MCF 10A (cell line): ENCODE results near the gene ILF2. TPM values are rescaled to one million over a fixed set of nuclear protein-coding genes. Genes with fewer than 3 reads are reported as not detected.

Source experiments
- BruUV-seq: library from RNA; stranded (reverse); fragments of 400-500 nt; replicated peaks from 2 replicates; lab custom pipeline; 2021; lab: Mats Ljungman, UMichigan
- CTCF ChIA-PET: fragments of 300-600 bp; sonication (Branson Sonifier 250); formaldehyde crosslinking; extraction: SDS; loops from one replicate; lab custom pipeline; 2021; ENCODE audit warnings: antibody characterized with exemption, inconsistent platforms; lab: Yijun Ruan, JAX
- POLR2A ChIA-PET: fragments of 300-600, 350-650 bp; sonication (Branson Sonifier 250); formaldehyde crosslinking; extraction: SDS; loops from one replicate; lab custom pipeline; 2020; ENCODE audit warnings: antibody characterized with exemption, inconsistent platforms; lab: Yijun Ruan, JAX
- DNase-seq: peaks from one replicate; pipeline ENCODE4 v3.0.0-alpha.2; 2018; ENCODE audit not compliant: unreplicated experiment
- H3K27ac Mint-ChIP-seq: one replicate; pipeline ENCODE4 v1.8.0; 2022; ENCODE audit warnings: mild to moderate bottlenecking, low read depth, mixed read lengths; ENCODE audit not compliant: unreplicated experiment
- H3K27me3 Mint-ChIP-seq: one replicate; pipeline ENCODE4 v1.8.0; 2022; ENCODE audit warnings: mixed read lengths; ENCODE audit not compliant: insufficient read depth, unreplicated experiment
- H3K36me3 Mint-ChIP-seq: one replicate; pipeline ENCODE4 v1.8.0; 2022; ENCODE audit warnings: mild to moderate bottlenecking, moderate library complexity, mixed read lengths; ENCODE audit not compliant: insufficient read depth, unreplicated experiment
- H3K4me1 Mint-ChIP-seq: one replicate; pipeline ENCODE4 v1.8.0; 2022; ENCODE audit warnings: mixed read lengths; ENCODE audit not compliant: insufficient read depth, unreplicated experiment
- H3K4me3 Mint-ChIP-seq: one replicate; pipeline ENCODE4 v1.8.0; 2022; ENCODE audit warnings: mild to moderate bottlenecking, moderate library complexity, mixed read lengths; ENCODE audit not compliant: unreplicated experiment
- H3K9me3 Mint-ChIP-seq: one replicate; pipeline ENCODE4 v1.8.0; 2022; ENCODE audit warnings: mixed read lengths; ENCODE audit not compliant: unreplicated experiment
- CTCF ChIP-seq: fragments of 200-600 bp; IDR thresholded peaks from one replicate; pipeline ENCODE4 v1.8.0; 2022; ENCODE audit warnings: antibody characterized with exemption, mild to moderate bottlenecking; ENCODE audit not compliant: unreplicated experiment
- intact Hi-C: fragments of 100-400 bp; cut with micrococcal nuclease; formaldehyde crosslinking; loops from 2 replicates; pipeline ENCODE4 v1.14.1; 2022
- total RNA-seq: library from RNA; stranded (reverse); gene quantifications from 2 replicates; pipeline ENCODE4 v1.2.3, GENCODE V29; 2022

Gene ILF2
- total RNA-seq, 1 experiment from 2014 or later: 348 TPM

- BruUV-seq: no TSS peak
- peak; percentile 59 for DNase-seq
- no peaks in the 10 kb centered on the region for H3K36me3 Mint-ChIP-seq
- no peak for TF ChIP-seq CTCF
- H3K9me3 Mint-ChIP-seq: no peaks in the 10 kb centered on the region
- no peaks in the 10 kb centered on the region for H3K27me3 Mint-ChIP-seq
- intact Hi-C loops: no loop called here
- H3K27ac Mint-ChIP-seq: no peak overlapping the region
- ChIA-PET POLR2A (interaction anchor here (1.1 to 3.1 kb wide), 2 partner anchors 10 to 146 kb away, joined by 3 to 9 read pairs; no protein-coding TSS in a partner anchor), CTCF (interaction anchor here (0.5 to 1.8 kb wide), 4 partner anchors 15 to 548 kb away, joined by 3 to 9 read pairs (median 4); no protein-coding TSS in a partner anchor)
- H3K4me3 Mint-ChIP-seq: no peak overlapping the region
- H3K4me1 Mint-ChIP-seq: peaks cover 7% of the 10 kb centered on the region
Observed at GRCh38 chr1:153663211-153663610, 7.6 kb downstream of the ILF2 start.

- BruUV-seq: TSS peak; percentile 70
- no peaks in the 10 kb centered on the region for H3K27me3 Mint-ChIP-seq
- POLR2A ChIA-PET: interaction anchor here (1.0 to 5.3 kb wide), 7 partner anchors 7 to 89 kb away, joined by 3 to 72 read pairs (median 4); partner anchors contain the start of genes CHTOP and ILF2
- CTCF ChIA-PET: interaction anchor here (0.6 to 1.3 kb wide), 4 partner anchors 15 to 258 kb away, joined by 3 to 4 read pairs (median 4); no protein-coding TSS in a partner anchor
- H3K36me3 Mint-ChIP-seq: no peaks in the 10 kb centered on the region
- H3K27ac Mint-ChIP-seq: no peak overlapping the region
- no peak for DNase-seq
- no peak overlapping the region for H3K4me3 Mint-ChIP-seq
- TF ChIP-seq CTCF: no peak
- H3K9me3 Mint-ChIP-seq: no peaks in the 10 kb centered on the region
- peaks cover 5% of the 10 kb centered on the region for H3K4me1 Mint-ChIP-seq
- intact Hi-C loops: no loop called here
Observed at GRCh38 chr1:153662269-153662668, 8.5 kb downstream of the ILF2 start.

GRCh38 chr1:153661111-153661708 lies 9.6 kb downstream of the ILF2 start:
- no peaks in the 10 kb centered on the region for H3K9me3 Mint-ChIP-seq
- ChIA-PET POLR2A (interaction anchor here (1.0 to 5.3 kb wide), 8 partner anchors 8 to 317 kb away, joined by 3 to 72 read pairs (median 4); partner anchors contain the start of genes CHTOP, ILF2 and JTB), CTCF (interaction anchor here (0.6 to 1.3 kb wide), 4 partner anchors 17 to 147 kb away, joined by 3 to 9 read pairs (median 4); no protein-coding TSS in a partner anchor)
- no peak for TF ChIP-seq CTCF
- no peaks in the 10 kb centered on the region for H3K36me3 Mint-ChIP-seq
- DNase-seq: no peak
- H3K4me3 Mint-ChIP-seq: no peak overlapping the region
- intact Hi-C loops: no loop called here
- H3K27me3 Mint-ChIP-seq: no peaks in the 10 kb centered on the region
- H3K27ac Mint-ChIP-seq: no peak overlapping the region
- peaks cover 5% of the 10 kb centered on the region for H3K4me1 Mint-ChIP-seq
- BruUV-seq: TSS peak; percentile 9

GRCh38 chr1:153659656-153660055 lies 11.1 kb downstream of the ILF2 start:
- Mint-ChIP-seq H3K4me1 (peaks cover 5% of the 10 kb centered on the region), H3K27ac (peak overlapping the region; percentile 91), H3K27me3 (no peaks in the 10 kb centered on the region), H3K9me3 (no peaks in the 10 kb centered on the region), H3K4me3 (peak overlapping the region; percentile 92), H3K36me3 (no peaks in the 10 kb centered on the region)
- TF ChIP-seq CTCF: no peak
- DNase-seq: no peak
- ChIA-PET POLR2A (interaction anchor here (0.6 to 5.3 kb wide), 25 partner anchors 10 to 331 kb away, joined by 3 to 72 read pairs (median 6); partner anchors contain the start of genes CHTOP, GATAD2B, ILF2 and INTS3), CTCF (interaction anchor here (0.6 to 2.3 kb wide), 15 partner anchors 10 to 321 kb away, joined by 3 to 18 read pairs (median 6); partner anchors contain the start of genes ILF2 and S100A16)
- BruUV-seq: no TSS peak
- intact Hi-C loops: loop anchor here (2.0 kb wide), 1 partner anchor 33 kb away; the partner anchor contains the start of gene S100A13
